ENCODE results near the gene VPS26C.

VPS26C gene

GRCh38 chr21:37264808-37265207 lies 2.3 kb downstream of the VPS26C start:
- DNase-seq (ENCODE audit: low read depth), result no peak

- DNase-seq (ENCODE audit: low read depth), result no peak
These were observed 3.1 kb downstream of the VPS26C start for GRCh38 chr21:37263827-37264600.

GRCh38 chr21:37259426-37259825 lies 7.7 kb downstream of the VPS26C start:
- no peak for DNase-seq (ENCODE audit: low read depth)

- peak; percentile 60 for DNase-seq (ENCODE audit: low read depth)
These were observed 8.9 kb downstream of the VPS26C start for GRCh38 chr21:37257967-37258877.

- no peak for DNase-seq (ENCODE audit: low read depth)
These were observed 9.6 kb downstream of the VPS26C start for GRCh38 chr21:37257511-37257966.

- no peak for DNase-seq (ENCODE audit: low read depth)
These were observed 13.1 kb downstream of the VPS26C start for GRCh38 chr21:37253991-37254390.

- DNase-seq (ENCODE audit: low read depth), result no peak
These were observed 15.9 kb downstream of the VPS26C start for GRCh38 chr21:37251294-37251634.

- DNase-seq (ENCODE audit: low read depth), result no peak
These were observed 17.8 kb downstream of the VPS26C start for GRCh38 chr21:37249112-37249904.

- no peak for DNase-seq (ENCODE audit: low read depth)
These were observed 18.8 kb downstream of the VPS26C start for GRCh38 chr21:37248298-37248697.

GRCh38 chr21:37245151-37245550 lies 22.0 kb downstream of the VPS26C start:
- no peak for DNase-seq (ENCODE audit: low read depth)

- DNase-seq (ENCODE audit: low read depth), result no peak
These were observed 22.5 kb downstream of the VPS26C start for GRCh38 chr21:37244501-37245095.

GRCh38 chr21:37243961-37244360 lies 23.2 kb downstream of the VPS26C start:
- no peak for DNase-seq (ENCODE audit: low read depth)

GRCh38 chr21:37241426-37241825 lies 25.7 kb downstream of the VPS26C start:
- no peak for DNase-seq (ENCODE audit: low read depth)

- no peak for DNase-seq (ENCODE audit: low read depth)
These were observed 26.2 kb downstream of the VPS26C start for GRCh38 chr21:37240978-37241377.

GRCh38 chr21:37237764-37238163 lies 29.4 kb downstream of the VPS26C start:
- no peak for DNase-seq (ENCODE audit: low read depth)

- DNase-seq (ENCODE audit: low read depth), result no peak
These were observed 29.8 kb downstream of the VPS26C start for GRCh38 chr21:37237346-37237745.

- no peak for DNase-seq (ENCODE audit: low read depth)
These were observed 33.5 kb downstream of the VPS26C start for GRCh38 chr21:37233551-37234146.

- no peak for DNase-seq (ENCODE audit: low read depth)
These were observed 34.7 kb downstream of the VPS26C start for GRCh38 chr21:37232274-37233018.

GRCh38 chr21:37231671-37232070 lies 35.5 kb downstream of the VPS26C start:
- DNase-seq (ENCODE audit: low read depth), result no peak

- DNase-seq (ENCODE audit: low read depth), result no peak
These were observed 35.9 kb downstream of the VPS26C start for GRCh38 chr21:37231249-37231645.

Measured in activated T-helper 1 cell treated with Interleukin-2 at 50 U/mL for 16 hours (primary cell).